GM12878 (cell line): ENCODE measurements around the gene SLC35F3.

Experiments
- ASH2L ChIP-seq: fragments of 300-600, 200-600 bp; sonication (generic); IDR thresholded peaks from 2 replicates; pipeline ENCODE4 v1.6.1; 2017; ENCODE audit warnings: low read depth, mild to moderate bottlenecking, borderline replicate concordance
- ATF2 ChIP-seq: IDR thresholded peaks from 2 replicates; pipeline ENCODE4 v1.6.1; 2012; ENCODE audit warnings: low read length, inconsistent platforms
- CHD2 ChIP-seq: IDR thresholded peaks from 2 replicates; pipeline ENCODE4 v1.6.1; 2011; ENCODE audit warnings: low read depth, low read length, improper control_type of control experiment, borderline replicate concordance
- CTCF ChIP-seq, 3 experiments: IDR thresholded peaks in 2 of 3; conservative IDR thresholded peaks in 1 of 3; 2 replicates each; pipeline ENCODE4 v1.5.1; 2011; ENCODE audit warnings: low read depth in 3 of 3, low read length in 3 of 3, mild to moderate bottlenecking in 3 of 3, control low read depth in 2 of 3, moderate library complexity in 2 of 3, inconsistent platforms in 1 of 3, mixed read lengths in 1 of 3; ENCODE audit not compliant: control insufficient read depth in 2 of 3, insufficient read depth in 1 of 3; ENCODE audit errors: extremely low read depth in 1 of 3
- EGR1 ChIP-seq, 2 experiments: IDR thresholded peaks; 1 replicate in 1 of 2; 2 replicates in 1 of 2; pipeline ENCODE4 v1.6.1; 2011 to 2012; ENCODE audit warnings: low read depth in 2 of 2, low read length in 2 of 2, borderline replicate concordance in 1 of 2, mild to moderate bottlenecking in 1 of 2, moderate library complexity in 1 of 2
- NFYA ChIP-seq: IDR thresholded peaks from 2 replicates; pipeline ENCODE4 v1.6.1; 2011; ENCODE audit warnings: low read depth, mild to moderate bottlenecking, low read length, improper control_type of control experiment, borderline replicate concordance
- NFYB ChIP-seq: IDR thresholded peaks from 2 replicates; pipeline ENCODE4 v1.6.1; 2011; ENCODE audit warnings: low read depth, mild to moderate bottlenecking, low read length, improper control_type of control experiment, moderate library complexity; ENCODE audit not compliant: insufficient read depth
- PRDM15 ChIP-seq: fragments of 450-650 bp; formaldehyde crosslinking; IDR thresholded peaks from 2 replicates; pipeline ENCODE4 v1.4.0; 2020; ENCODE audit warnings: mild to moderate bottlenecking, moderate library complexity
- REST ChIP-seq: IDR thresholded peaks from 2 replicates; pipeline ENCODE4 v1.6.1; 2012; ENCODE audit warnings: mild to moderate bottlenecking, low read depth, low read length
- SIN3A ChIP-seq: IDR thresholded peaks from 2 replicates; pipeline ENCODE4 v1.6.1; 2012; ENCODE audit warnings: low read depth, low read length, improper control_type of control experiment
- ZNF384 ChIP-seq: IDR thresholded peaks from 2 replicates; pipeline ENCODE4 v1.6.1; 2012; ENCODE audit warnings: low read depth, mild to moderate bottlenecking, low read length, improper control_type of control experiment, borderline replicate concordance

GRCh38 chr1:234345237-234345636, 440.8 kb downstream of the SLC35F3 start:
- TF ChIP-seq CTCF (IDR thresholded peaks at IDR 0.05 in 2 of 3, conservative IDR thresholded peaks at IDR 0.05 in 1 of 3; ENCODE audit: control insufficient read depth in 2 of 3, extremely low read depth in 1 of 3, insufficient read depth in 1 of 3, low read depth in 3 of 3, low read length in 3 of 3): no peak
- no peak for TF ChIP-seq CHD2
- TF ChIP-seq REST: no peak
- no peak for TF ChIP-seq NFYB
- no peak for TF ChIP-seq ZNF384
- TF ChIP-seq EGR1 (IDR thresholded peaks at IDR 0.05; ENCODE audit: borderline replicate concordance in 1 of 2, low read depth in 2 of 2, low read length in 2 of 2): no peak
- TF ChIP-seq PRDM15: no peak
- TF ChIP-seq SIN3A: no peak
- no peak for TF ChIP-seq NFYA
- no peak for TF ChIP-seq ASH2L
- no peak for TF ChIP-seq ATF2
